Stimulated activated CD4-positive, alpha-beta T cell treated with anti-CD3 and anti-CD28 coated beads, Interleukin-1b, Interleukin-23, amount 100 ng/mL, for 1 hour (primary cell): Measurements from ENCODE around the gene CHRNA1.
A peak's percentile ranks its signal among the peaks of the same experiment; 100 is the strongest.

Experiments
- DNase-seq, 2 donors: peaks; one replicate each; pipeline ENCODE4 v3.0.0-alpha.2; 2020; ENCODE audit warnings: low read depth in 2 of 2

CHRNA1 gene

GRCh38 chr2:174760845-174761473 is 3.3 kb downstream of the CHRNA1 start:
- DNase-seq: no peak

GRCh38 chr2:174759381-174760065 is 4.7 kb downstream of the CHRNA1 start:
- DNase-seq: no peak

DNA sequence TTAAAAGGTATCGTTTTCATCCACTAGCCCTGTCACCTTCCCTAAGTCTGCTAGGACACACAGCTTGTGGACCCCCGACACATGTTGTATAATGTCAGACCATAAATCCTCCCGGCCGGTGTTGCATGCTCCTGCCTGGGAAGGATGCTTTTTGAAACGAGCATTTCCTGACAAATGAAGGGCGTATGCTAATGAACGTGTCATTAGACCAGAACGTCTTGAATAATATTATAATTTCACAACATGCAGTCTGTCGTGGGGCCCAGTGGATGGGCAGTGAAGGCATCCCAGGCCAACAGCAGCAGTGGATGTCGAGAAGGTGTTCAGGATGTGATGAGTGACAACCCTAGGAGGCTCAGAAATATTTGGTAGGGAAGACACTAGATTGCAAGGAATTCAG is 7.5 kb downstream of the CHRNA1 start:
- no peak for DNase-seq

GRCh38 chr2:174753038-174753633 is 11.1 kb downstream of the CHRNA1 start:
- no peak for DNase-seq

DNA sequence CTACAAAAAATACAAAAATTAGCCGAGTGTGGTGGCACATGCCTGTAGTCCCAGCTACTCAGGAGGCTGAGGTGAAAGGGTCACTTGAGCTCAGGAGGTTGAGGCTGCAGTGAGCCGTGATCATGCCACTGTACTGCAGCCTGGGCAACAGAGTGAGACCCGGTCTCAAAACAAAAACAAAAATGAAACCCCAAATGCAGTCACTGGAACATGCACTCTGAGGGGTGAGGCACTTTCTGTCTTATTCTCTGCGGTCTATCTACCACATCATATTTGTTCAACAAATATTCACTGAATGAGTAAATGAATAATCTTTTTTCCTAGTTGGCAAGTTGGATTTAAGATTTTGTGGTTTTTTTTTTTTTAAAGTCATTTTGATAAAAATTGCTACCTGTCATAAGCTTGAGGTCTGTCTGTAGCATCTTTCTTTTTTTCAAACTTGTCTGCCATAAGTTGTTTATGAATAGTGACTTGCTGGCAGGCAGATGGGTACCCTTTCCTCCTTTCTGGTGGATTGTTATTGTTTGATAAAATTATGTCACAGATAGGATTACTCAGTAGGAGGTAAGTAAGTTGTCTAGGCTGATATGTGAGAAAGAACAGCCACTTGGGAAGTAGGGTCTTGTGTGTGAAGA is 11.8 kb downstream of the CHRNA1 start:
- no peak for DNase-seq

DNA sequence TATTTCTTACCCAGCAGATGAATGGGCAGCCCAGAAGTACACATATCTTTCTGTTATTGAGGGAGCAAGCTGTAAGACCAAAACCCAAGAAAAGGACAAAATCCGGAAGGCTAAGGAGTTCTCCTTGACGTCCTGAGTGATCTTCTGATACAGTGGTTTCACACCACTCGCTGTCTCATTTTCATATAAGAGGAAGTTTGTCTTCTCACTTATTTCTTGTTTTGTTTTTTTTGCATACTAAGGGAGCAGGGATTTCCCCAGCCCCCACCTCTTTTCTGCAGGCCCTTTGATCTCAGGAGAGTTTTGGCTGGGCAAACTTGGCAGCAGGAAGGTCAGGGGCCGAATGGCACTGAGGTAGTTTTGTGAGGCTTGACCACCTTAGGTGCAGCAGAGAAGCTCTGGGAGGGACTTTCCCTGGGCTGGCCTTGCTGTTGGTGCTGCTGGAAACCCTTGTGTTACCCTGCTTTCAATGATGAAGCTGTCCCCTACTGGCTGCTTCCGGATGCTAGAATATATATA is 13.3 kb downstream of the CHRNA1 start:
- DNase-seq: no peak

DNA sequence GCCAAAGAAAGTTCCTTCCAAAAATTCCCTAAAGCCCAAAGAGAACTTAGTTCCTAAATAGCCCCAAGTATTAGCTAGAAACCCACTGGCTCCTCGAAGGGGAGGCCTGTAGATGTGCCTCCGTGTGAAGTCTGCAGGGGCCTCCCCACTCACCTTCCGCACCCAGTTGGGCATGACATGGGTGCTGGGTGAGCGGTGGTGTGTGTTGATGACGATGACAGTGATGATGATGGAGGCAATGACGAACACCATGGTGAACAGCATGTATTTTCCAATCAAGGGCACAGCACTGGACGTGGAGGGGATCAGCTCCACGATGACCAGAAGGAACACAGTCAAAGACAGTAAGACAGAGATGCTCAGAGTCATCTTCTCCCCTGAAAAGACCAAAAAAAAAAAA is 14.5 kb downstream of the CHRNA1 start:
- no peak for DNase-seq

- peak; percentile 45 to 62 for DNase-seq
Measured at GRCh38 chr2:174748948-174749347, 15.3 kb downstream of the CHRNA1 start.

DNA sequence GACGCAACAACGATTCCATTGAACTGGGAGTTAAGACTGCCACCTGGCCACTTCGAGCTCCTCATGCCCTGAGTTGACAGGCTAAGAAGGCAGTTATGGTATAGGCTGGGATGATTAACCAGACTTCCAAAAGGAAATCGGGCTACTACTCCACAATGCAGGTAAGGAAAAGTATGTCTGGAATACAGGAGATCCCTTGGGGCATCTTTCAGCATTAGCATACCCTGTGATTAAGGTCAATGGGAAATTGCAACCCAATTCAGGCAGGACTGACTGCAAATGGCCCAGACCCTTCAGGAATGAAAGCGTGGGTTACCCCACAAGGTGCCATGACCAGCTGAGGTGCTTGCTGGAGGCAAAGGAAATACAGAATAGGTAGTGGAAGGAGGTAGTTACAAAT is 19.1 kb downstream of the CHRNA1 start:
- no peak for DNase-seq

DNA sequence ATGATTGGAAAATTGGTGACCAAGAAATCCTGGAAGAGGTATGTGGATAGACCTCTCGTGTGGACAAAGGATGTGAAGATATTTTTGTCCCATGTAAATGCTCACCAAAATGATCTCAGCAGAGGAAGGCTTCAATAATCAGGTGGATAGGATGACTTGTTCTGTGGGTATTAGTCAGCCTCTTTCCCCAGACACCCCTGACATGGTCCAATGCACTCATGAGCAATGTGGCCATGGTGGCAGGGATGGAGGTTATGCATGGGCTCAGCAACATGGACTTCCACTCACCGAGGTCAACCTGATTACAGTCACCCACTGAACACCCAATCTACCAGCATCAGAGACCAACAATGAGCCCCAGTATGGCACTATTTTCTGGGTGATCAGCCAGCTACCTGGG is 20.2 kb downstream of the CHRNA1 start:
- DNase-seq: no peak

GRCh38 chr2:174740721-174741120 is 23.6 kb downstream of the CHRNA1 start:
- no peak for DNase-seq

GRCh38 chr2:174738841-174739240 is 25.4 kb downstream of the CHRNA1 start:
- DNase-seq: no peak

DNA sequence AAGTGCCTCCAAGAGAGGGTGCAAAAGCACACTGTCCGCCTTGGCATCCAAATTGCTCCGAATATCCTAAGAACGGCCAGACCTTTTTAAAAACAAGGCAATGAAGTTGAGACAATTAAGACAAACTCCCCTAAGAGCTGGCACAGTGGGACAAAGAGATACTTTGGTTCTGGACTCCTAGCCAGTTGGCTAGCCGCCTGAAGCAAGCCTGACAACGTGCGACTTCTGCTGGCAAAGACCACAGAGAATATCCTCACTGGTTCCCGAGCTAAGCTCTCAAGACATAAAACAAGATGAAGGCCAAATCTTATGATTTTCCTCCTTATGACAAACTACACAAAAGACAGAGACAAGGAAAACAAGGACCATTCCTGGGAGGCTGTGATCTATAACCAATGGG is 32.7 kb downstream of the CHRNA1 start:
- DNase-seq: no peak

GRCh38 chr2:174730698-174731018 is 33.6 kb downstream of the CHRNA1 start:
- DNase-seq: no peak

DNA sequence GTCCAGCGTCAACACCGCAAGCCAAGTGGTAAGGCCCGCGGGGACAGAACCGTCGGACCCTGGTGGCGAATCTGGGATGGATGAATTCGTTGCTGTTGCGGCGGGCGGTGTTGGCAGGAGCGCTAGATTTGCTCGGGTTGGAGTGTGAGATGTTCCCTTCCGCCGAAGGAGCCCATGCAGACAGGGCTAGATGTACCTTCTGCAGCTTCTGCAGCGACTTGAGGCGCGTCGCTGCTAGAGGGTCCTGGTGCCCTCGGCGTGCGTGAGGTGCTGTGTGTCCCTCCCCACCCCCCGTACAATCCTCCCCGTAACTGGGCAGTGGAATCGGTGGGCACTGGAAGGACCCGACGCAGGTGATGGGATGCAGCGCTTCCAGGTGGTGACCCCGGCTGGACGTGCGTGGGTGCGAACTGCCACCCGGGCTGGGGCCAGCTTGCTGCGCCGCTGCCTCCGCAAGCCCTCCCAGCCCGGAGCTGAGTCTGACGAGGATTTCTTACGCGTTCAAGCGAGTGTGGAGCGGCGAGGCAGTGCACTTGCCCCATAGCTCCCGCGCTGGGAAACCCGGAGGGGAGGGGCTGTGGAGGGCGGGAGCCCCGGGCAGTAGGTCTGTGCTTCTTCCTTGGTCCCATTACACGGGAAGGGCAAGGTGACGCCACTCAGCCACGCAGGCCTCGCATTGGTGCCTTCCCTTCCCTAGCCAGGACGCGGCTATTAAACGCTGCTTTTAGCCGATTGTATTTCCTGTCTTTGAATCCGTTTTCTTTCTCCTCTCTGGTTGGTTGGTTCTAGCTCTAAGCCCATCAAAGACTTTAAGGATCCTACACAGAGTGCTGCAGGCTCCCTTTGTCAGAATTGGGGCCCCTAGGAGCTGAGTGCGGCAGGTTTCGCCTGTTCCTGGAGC is 34.2 kb downstream of the CHRNA1 start:
- DNase-seq: peak in 1 of 2 donors; percentile 27

DNA sequence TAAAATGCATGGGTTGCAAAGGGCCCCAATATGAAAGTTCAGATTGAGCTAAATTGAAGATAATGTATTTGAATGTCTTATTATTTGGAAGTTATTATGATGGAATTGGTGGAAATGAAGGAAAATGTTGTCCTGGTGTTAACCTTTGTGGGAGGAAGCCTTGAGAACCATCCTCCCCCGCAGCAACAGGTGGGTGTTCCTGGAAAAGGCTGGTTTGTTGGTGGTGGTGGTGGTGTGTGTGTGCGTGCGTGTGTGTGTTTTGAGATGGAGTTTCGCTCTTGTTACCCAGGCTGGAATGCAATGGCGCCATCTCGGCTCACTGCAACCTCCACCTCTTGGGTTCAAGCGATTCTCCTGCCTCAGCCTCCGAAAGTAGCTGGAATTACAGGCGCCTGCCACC is 36.2 kb downstream of the CHRNA1 start:
- DNase-seq: no peak

DNA sequence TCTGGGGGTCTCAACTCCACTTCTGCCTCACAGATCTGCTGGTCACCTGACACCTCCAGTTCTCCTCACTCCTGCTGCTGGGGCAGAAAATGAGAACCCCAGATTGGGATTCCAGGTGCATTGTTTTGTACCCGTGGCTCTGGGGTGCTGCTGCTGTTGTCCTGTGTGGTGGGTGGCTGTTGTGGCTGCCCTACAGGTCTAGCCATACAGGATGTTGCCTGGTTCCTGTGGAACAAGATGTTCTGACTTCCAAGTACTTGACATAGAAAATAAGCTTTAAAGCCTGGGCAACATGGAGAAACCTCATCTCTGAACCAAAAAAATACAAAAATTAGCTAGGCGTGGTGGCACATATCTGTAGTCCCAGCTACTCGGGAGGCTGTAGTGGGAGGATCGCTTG is 38.1 kb downstream of the CHRNA1 start:
- DNase-seq: no peak

- DNase-seq: no peak
Measured at GRCh38 chr2:174722942-174723592, 41.2 kb downstream of the CHRNA1 start.

GRCh38 chr2:174719016-174719415 is 45.3 kb downstream of the CHRNA1 start:
- no peak for DNase-seq

- no peak for DNase-seq
Measured at GRCh38 chr2:174718591-174718990, 45.7 kb downstream of the CHRNA1 start.

DNA sequence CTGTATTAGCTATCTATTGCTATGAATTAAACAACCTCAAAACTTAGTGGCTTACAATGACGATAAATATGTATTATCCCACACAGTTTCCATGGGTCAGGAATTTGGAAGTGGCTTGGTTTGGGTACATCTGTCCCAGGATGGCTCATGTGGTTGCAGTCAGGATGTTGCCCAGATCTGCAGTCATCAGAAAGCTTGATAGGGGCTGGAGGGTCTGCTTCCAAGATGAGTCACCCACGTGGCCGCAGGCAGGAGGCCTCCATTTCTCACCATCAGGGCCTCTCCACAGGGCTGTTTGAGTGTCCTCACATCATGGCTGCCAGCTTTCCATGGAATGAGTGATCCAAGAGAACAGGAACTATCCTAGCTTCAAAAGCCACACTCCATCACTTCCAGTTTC is 46.4 kb downstream of the CHRNA1 start:
- no peak for DNase-seq
